Measurements from ENCODE around the gene GJB6.

DNA sequence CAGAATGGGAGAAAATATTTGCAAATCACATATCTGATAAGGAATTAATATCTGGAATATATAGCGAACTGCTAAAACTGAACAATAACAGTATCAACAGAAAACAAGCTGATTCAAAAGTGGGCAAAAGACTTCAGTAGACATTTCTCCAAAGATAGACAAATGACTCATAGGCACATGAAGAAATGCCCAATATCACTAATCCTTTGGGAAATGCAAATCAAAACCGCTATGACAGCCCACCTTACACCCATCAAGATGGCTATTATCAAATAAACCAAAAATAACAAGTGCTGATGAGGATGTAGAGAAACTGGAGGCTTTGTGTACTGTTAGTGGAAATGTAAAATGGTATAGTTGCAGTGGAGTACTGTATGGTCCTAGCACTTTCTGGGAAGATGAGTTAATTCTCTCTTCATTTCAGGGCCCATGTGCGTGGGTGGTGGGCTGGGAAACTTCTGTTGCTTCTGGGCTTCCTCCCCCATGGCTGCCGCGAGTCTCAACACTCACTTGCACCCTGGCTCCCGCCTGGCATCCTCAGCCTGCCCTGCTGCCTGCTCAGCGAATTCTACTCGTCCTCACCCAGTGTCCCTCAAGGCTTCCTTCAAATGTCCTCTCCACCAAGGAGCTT lies 58.9 kb downstream of the GJB6 start:
- TF ChIP-seq, protein P1, sequence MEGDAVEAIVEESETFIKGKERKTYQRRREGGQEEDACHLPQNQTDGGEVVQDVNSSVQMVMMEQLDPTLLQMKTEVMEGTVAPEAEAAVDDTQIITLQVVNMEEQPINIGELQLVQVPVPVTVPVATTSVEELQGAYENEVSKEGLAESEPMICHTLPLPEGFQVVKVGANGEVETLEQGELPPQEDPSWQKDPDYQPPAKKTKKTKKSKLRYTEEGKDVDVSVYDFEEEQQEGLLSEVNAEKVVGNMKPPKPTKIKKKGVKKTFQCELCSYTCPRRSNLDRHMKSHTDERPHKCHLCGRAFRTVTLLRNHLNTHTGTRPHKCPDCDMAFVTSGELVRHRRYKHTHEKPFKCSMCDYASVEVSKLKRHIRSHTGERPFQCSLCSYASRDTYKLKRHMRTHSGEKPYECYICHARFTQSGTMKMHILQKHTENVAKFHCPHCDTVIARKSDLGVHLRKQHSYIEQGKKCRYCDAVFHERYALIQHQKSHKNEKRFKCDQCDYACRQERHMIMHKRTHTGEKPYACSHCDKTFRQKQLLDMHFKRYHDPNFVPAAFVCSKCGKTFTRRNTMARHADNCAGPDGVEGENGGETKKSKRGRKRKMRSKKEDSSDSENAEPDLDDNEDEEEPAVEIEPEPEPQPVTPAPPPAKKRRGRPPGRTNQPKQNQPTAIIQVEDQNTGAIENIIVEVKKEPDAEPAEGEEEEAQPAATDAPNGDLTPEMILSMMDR (IDR thresholded peaks at IDR 0.05) = no peak
- TF ChIP-seq POLR2A (IDR thresholded peaks at IDR 0.05) = no peak

Measured in tibial nerve (tissue), 3 donors.